Stomach (tissue), 4 donors: Measurements from ENCODE around the gene GFM2.
"Not testable (repeated sequence)": the region's sequence is repeated elsewhere in the genome, so short reads cannot be mapped to it uniquely, and the experiment has no call there.

Experiments
- EP300 ChIP-seq: sonication (generic); formaldehyde crosslinking; IDR thresholded peaks from one replicate; pipeline ENCODE4 v1.6.1; 2017; ENCODE audit warnings: antibody characterized with exemption
- POLR2A ChIP-seq, 4 donors: fragments of 450-650 bp; IDR thresholded peaks; one replicate each; pipeline ENCODE4 v1.6.1; 2016; ENCODE audit warnings: antibody characterized with exemption in 4 of 4, control low read depth in 2 of 4, mild to moderate bottlenecking in 1 of 4, moderate library complexity in 1 of 4
- POLR2AphosphoS5 ChIP-seq, 3 donors: sonication (generic); formaldehyde crosslinking; IDR thresholded peaks; one replicate each; pipeline ENCODE4 v1.6.1; 2016; ENCODE audit warnings: antibody characterized with exemption in 3 of 3
- TF ChIP-seq, protein P1 (sequence below), 7 experiments: fragments of 450-650 bp in 4 of 7; fragments of 200-600 bp in 3 of 7; sonication (generic) in 3 of 7; IDR thresholded peaks; one replicate each; pipeline ENCODE4 v1.5.1; 2016 to 2019; ENCODE audit warnings: antibody characterized with exemption in 7 of 7, control low read depth in 2 of 7, mild to moderate bottlenecking in 1 of 7

GRCh38 chr5:74678123-74678522 is 88.8 kb downstream of the GFM2 start:
- TF ChIP-seq, protein P1, sequence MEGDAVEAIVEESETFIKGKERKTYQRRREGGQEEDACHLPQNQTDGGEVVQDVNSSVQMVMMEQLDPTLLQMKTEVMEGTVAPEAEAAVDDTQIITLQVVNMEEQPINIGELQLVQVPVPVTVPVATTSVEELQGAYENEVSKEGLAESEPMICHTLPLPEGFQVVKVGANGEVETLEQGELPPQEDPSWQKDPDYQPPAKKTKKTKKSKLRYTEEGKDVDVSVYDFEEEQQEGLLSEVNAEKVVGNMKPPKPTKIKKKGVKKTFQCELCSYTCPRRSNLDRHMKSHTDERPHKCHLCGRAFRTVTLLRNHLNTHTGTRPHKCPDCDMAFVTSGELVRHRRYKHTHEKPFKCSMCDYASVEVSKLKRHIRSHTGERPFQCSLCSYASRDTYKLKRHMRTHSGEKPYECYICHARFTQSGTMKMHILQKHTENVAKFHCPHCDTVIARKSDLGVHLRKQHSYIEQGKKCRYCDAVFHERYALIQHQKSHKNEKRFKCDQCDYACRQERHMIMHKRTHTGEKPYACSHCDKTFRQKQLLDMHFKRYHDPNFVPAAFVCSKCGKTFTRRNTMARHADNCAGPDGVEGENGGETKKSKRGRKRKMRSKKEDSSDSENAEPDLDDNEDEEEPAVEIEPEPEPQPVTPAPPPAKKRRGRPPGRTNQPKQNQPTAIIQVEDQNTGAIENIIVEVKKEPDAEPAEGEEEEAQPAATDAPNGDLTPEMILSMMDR (IDR thresholded peaks at IDR 0.05), result not testable (repeated sequence)
- TF ChIP-seq EP300; POLR2AphosphoS5 (IDR thresholded peaks at IDR 0.05); POLR2A (IDR thresholded peaks at IDR 0.05): not testable (repeated sequence)
